ENCODE data around the gene GNB1. TPM values are rescaled to one million over a fixed set of nuclear protein-coding genes. Genes with fewer than 3 reads are reported as not detected.
"Not testable (repeated sequence)": the region's sequence is repeated elsewhere in the genome, so short reads cannot be mapped to it uniquely, and the experiment has no call there.

The GNB1 gene
- total RNA-seq, 4 donors from 2014 or later: 54.3 to 102 (median 74.7) TPM

DNA sequence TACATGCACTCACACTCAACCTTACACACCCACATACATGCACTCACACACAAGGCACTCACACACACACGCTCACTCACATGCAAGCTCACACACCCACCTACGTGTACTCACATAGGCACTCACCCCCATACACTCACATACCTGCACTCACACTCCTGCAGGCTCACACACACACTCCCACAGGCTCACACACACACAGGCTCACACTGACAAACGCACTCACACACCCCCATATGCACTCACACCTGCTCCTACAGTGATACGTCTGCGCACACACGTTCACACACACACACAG lies 47.3 kb upstream of the GNB1 start:
- Histone ChIP-seq H3K4me1 (peaks cover 0 to 8% (median 2%) of the 10 kb centered on the region in 3 donors), H3K9me3 (no peaks in the 10 kb centered on the region), H3K36me3 (no peaks in the 10 kb centered on the region), H3K27ac (no peak overlapping the region), H3K4me3 (no peak overlapping the region), H3K27me3 (peaks cover 0 to 45% (median 0%) of the 10 kb centered on the region in 4 donors)
- intact Hi-C loops (cut with DNase I): no loop called here
- TF ChIP-seq POLR2A (IDR thresholded peaks at IDR 0.05): no peak
- TF ChIP-seq, protein P1, sequence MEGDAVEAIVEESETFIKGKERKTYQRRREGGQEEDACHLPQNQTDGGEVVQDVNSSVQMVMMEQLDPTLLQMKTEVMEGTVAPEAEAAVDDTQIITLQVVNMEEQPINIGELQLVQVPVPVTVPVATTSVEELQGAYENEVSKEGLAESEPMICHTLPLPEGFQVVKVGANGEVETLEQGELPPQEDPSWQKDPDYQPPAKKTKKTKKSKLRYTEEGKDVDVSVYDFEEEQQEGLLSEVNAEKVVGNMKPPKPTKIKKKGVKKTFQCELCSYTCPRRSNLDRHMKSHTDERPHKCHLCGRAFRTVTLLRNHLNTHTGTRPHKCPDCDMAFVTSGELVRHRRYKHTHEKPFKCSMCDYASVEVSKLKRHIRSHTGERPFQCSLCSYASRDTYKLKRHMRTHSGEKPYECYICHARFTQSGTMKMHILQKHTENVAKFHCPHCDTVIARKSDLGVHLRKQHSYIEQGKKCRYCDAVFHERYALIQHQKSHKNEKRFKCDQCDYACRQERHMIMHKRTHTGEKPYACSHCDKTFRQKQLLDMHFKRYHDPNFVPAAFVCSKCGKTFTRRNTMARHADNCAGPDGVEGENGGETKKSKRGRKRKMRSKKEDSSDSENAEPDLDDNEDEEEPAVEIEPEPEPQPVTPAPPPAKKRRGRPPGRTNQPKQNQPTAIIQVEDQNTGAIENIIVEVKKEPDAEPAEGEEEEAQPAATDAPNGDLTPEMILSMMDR (IDR thresholded peaks at IDR 0.05): no peak
- DNase-seq: no peak
- 74 to 79% methylated on average over 6 of the region's 6 CpGs for WGBS, 2 donors

DNA sequence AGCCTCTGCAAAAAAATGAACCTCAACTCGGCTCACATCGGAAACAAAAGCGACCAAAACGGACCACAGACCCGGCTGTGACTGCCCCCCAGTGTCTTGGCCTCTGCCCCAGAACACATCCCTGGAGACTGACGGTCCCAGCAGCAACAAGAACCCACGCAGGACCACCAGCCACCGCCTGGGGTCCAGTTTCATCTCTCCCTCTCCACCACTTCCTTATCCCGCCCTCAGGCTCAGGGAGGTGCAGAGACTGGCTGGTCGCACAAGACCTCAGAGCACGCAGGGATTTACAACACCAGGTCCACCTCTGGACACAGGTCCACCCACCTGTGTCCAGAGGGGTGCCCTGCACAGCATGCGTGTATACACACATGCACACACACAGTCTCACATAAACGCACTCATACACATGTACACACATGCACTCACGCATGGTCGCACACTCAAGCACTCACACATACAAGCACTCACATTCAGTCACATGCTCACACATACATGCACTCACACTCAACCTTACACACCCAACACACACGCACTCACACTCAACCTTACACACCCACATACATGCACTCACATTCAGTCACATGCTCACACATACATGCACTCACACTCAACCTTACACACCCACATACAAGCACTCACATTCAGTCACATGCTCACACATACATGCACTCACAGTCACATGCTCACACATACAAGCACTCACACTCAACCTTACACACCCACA lies 46.8 kb upstream of the GNB1 start:
- Histone ChIP-seq H3K36me3 (no peaks in the 10 kb centered on the region), H3K4me3 (no peak overlapping the region), H3K4me1 (peaks cover 0 to 3% (median 0%) of the 10 kb centered on the region in 3 donors), H3K9me3 (no peaks in the 10 kb centered on the region), H3K27ac (no peak overlapping the region), H3K27me3 (peaks cover 0 to 39% (median 0%) of the 10 kb centered on the region in 4 donors)
- WGBS, 2 donors: 57 to 71% methylated on average over 13 to 15 of the region's 16 CpGs
- TF ChIP-seq, protein P1 (IDR thresholded peaks at IDR 0.05): no peak
- TF ChIP-seq POLR2A (IDR thresholded peaks at IDR 0.05): no peak
- intact Hi-C loops (cut with DNase I): no loop called here
- no peak for DNase-seq

DNA sequence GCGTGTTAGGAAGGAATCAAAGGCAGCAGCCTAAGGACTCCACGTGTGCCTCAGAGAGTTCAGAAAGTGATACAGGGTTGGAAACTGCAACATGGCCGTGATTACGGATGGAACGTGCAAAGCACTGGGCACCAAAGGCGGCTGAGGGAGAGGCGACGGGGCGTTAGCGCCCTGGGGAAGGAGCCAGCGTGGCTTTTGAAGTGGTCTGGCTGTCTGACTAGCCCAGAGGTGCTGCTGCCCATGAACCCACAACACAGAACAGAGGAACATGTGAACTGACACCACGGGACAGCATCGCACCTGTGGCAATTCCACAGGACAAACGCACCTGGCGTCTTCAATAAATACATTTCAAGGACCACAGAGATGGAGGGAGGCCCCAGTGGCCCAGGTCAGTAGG lies 46.2 kb upstream of the GNB1 start:
- WGBS, 2 donors: 62 to 67% methylated on average over 14 to 15 of the region's 15 CpGs
- no peak for DNase-seq
- no peaks in the 10 kb centered on the region for H3K4me1 ChIP-seq
- intact Hi-C loops (cut with DNase I): no loop called here
- H3K9me3 ChIP-seq: no peaks in the 10 kb centered on the region
- no peaks in the 10 kb centered on the region for H3K36me3 ChIP-seq
- H3K4me3 ChIP-seq: no peak overlapping the region
- H3K27ac ChIP-seq: no peak overlapping the region
- TF ChIP-seq, protein P1 (IDR thresholded peaks at IDR 0.05): no peak
- no peak for TF ChIP-seq POLR2A (IDR thresholded peaks at IDR 0.05)
- H3K27me3 ChIP-seq: peaks cover 0 to 33% (median 0%) of the 10 kb centered on the region in 4 donors

DNA sequence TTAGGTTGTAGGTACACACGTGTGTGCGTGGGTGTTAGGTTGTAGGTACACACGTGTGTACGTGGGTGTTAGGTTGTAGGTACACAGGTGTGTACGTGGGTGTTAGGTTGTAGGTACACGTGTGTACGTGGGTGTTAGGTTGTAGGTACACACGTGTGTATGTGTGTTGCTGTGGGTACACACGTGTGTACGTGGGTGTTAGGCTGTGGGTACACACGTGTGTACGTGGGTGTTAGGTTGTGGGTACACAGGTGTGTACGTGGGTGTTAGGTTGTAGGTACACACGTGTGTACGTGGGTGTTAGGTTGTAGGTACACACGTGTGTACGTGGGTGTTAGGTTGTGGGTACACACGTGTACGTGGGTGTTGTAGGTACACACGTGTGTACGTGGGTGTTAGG lies 44.0 kb upstream of the GNB1 start:
- intact Hi-C loops (cut with DNase I); DNase-seq: not testable (repeated sequence)
- WGBS, 2 donors: 87 to 88% methylated on average over 4 to 20 of the region's 21 CpGs

DNA sequence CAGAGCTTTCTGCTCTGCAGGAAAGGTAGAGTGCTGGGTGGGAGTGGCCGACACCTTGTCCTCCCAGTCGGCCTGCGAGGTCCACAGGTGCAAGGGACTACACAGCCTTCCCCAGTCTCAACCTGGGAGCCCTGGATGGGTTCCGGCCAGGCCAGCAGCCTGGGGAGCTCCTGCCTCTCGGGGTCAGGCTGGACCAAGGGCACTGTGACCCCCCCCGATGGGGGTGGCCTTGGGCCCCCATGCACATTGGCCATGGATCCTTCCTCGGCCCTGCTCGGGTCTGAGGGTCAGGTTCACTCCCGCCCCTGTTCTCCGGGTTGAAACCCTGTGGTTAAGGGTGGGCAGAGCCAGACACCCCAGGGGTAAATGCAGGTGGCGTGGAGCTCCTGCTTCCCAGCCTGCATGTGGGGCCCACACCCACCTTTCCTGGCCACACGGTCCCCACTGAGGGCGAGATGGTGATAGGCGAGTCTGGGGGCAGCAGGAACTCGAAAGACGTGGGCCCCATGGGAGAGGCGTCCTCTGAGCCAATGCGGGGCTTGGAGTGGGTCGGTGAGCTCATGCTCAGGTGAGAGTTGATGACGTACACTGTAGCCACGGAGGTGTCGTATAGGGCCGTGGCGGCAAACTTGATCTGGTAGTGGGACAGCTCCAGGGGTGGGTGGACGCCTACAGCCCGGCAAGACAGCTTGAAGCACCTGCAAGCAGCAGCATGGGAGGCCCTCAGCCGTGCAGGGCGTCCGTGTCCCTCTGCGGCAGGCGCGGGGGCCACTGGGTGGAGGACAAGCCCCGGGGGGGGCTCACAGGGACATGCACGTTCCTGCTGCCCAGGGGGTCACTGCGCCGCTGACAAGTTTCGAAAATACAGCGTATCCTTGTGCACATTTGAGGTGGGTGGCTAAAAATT lies 39.0 kb upstream of the GNB1 start:
- DNase-seq: no peak
- Histone ChIP-seq H3K9me3 (no peaks in the 10 kb centered on the region), H3K36me3 (no peaks in the 10 kb centered on the region), H3K27ac (no peak overlapping the region), H3K27me3 (peaks cover 0 to 13% (median 0%) of the 10 kb centered on the region in 4 donors), H3K4me3 (no peak overlapping the region), H3K4me1 (peaks cover 0 to 15% (median 0%) of the 10 kb centered on the region in 3 donors)
- intact Hi-C loops (cut with DNase I): no loop called here
- no peak for TF ChIP-seq POLR2A (IDR thresholded peaks at IDR 0.05)
- TF ChIP-seq, protein P1 (IDR thresholded peaks at IDR 0.05): no peak
- 77 to 88% methylated on average over 6 to 16 of the region's 38 CpGs for WGBS, 2 donors

More for the DNA sequence above, 44.0 kb upstream of the GNB1 start:
- not testable (repeated sequence) for H3K4me1 ChIP-seq, H3K27ac ChIP-seq, H3K9me3 ChIP-seq, H3K36me3 ChIP-seq, H3K4me3 ChIP-seq
- H3K27me3 ChIP-seq: peaks cover 0 to 15% (median 0%) of the 10 kb centered on the region in 4 donors
